ENCODE results near the gene LAMB4.
A peak's percentile ranks its signal among the peaks of the same experiment; 100 is the strongest.

Gene LAMB4

DNA sequence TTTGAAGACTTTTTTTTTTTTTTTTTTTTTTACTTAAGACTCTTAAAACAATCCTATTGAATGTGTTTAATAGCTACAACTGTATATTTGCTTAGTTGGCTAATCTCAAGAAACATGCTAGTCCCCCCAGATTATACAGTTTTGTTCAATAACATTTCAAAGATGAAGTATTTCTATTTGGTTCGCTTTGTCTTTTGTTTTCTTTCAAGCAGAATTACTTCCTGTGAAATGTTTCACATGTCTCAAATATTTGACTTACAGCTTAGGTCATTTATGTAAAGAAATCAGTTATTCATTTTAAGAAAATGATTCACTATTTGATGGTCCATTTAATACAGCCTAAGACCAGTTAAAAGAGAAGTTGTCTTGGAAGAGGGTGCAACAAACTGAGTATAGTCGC, 114.4 kb downstream of the LAMB4 start:
- no peak overlapping the region for H3K4me3 ChIP-seq (ENCODE audit: low read depth, low read length)
- TF ChIP-seq, protein P1, sequence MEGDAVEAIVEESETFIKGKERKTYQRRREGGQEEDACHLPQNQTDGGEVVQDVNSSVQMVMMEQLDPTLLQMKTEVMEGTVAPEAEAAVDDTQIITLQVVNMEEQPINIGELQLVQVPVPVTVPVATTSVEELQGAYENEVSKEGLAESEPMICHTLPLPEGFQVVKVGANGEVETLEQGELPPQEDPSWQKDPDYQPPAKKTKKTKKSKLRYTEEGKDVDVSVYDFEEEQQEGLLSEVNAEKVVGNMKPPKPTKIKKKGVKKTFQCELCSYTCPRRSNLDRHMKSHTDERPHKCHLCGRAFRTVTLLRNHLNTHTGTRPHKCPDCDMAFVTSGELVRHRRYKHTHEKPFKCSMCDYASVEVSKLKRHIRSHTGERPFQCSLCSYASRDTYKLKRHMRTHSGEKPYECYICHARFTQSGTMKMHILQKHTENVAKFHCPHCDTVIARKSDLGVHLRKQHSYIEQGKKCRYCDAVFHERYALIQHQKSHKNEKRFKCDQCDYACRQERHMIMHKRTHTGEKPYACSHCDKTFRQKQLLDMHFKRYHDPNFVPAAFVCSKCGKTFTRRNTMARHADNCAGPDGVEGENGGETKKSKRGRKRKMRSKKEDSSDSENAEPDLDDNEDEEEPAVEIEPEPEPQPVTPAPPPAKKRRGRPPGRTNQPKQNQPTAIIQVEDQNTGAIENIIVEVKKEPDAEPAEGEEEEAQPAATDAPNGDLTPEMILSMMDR (IDR thresholded peaks at IDR 0.05; ENCODE audit: low read depth, low read length), result no peak
- TF ChIP-seq, protein P2, sequence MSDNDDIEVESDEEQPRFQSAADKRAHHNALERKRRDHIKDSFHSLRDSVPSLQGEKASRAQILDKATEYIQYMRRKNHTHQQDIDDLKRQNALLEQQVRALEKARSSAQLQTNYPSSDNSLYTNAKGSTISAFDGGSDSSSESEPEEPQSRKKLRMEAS (IDR thresholded peaks at IDR 0.05; ENCODE audit: low read depth, low read length), result no peak
- TF ChIP-seq POLR2A (IDR thresholded peaks at IDR 0.05; ENCODE audit: extremely low read depth, insufficient read length) (no peak), MYC (IDR thresholded peaks at IDR 0.05; ENCODE audit: low read depth, low read length) (no peak)
- no peak for DNase-seq (ENCODE audit: low read depth)

DNA sequence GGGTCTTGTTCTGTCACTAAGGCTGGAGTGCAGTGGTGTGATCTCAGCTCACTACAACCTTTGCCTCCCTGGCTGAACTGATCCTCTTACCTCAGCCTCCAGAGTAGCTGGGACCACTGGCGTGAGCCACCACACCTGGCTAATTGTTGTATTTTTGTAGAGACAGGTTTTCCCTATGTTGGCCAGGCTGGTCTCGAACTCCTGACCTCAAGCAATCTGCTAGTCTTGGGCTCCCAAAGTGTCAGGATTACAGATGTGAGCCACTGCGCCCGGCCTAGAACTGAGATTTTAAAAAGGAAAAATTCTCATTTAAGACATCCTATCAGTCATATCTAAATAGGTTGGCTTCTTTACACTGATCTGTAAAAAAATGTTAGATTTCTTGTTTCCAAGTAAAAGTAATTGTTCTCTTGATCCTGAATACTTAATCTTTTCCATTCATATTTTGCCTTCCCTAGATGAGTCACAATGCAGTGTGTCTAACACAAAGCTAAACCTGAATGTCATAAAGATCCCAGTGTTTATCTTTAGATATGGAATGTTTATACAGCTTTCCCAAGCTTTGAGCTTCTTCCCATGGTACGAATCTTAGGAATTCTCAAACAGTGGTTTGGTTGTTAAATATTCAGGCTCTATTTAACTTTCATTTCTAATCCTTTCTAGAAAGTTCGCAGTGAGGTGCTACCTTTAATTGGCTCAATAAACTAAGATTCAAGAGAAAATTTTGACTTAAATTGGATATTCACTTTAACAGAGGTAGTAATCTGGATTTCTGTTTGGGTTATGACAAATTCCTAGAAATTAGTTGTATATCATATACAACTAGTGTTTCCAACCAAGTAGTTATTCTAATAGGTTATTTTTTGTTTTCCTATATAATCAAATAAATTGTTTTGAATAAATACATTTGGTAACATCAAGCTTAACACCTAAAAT, 115.1 kb downstream of the LAMB4 start:
- H3K4me3 ChIP-seq (ENCODE audit: low read depth, low read length), result no peak overlapping the region
- TF ChIP-seq POLR2A (IDR thresholded peaks at IDR 0.05; ENCODE audit: extremely low read depth, insufficient read length) (no peak), MYC (IDR thresholded peaks at IDR 0.05; ENCODE audit: low read depth, low read length) (no peak)
- TF ChIP-seq, protein P2 (IDR thresholded peaks at IDR 0.05; ENCODE audit: low read depth, low read length), result no peak
- TF ChIP-seq, protein P1 (IDR thresholded peaks at IDR 0.05; ENCODE audit: low read depth, low read length), result no peak
- no peak for DNase-seq (ENCODE audit: low read depth)

DNA sequence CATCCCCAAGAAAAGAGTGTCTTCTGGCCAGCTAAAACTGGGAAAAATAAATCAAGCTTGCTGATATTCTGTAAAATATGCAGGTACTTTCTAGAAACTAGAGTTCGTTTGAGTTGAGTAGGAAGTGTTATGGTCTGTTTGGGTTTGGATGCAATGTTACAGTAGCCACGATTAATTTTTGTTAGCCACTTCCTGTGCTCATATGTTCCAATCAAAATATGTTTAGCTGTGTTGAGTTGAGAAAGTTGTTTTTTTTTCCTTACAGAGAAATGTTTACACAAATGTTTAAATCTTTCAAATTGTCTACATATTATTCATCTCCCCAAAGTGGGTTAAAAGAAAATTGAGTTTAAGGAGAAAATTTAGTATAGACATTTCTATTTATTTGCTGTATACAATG, 115.9 kb downstream of the LAMB4 start:
- no peak for DNase-seq (ENCODE audit: low read depth)
- no peak overlapping the region for H3K4me3 ChIP-seq (ENCODE audit: low read depth, low read length)
- TF ChIP-seq, protein P1 (IDR thresholded peaks at IDR 0.05; ENCODE audit: low read depth, low read length), result no peak
- TF ChIP-seq POLR2A (IDR thresholded peaks at IDR 0.05; ENCODE audit: extremely low read depth, insufficient read length) (no peak), MYC (IDR thresholded peaks at IDR 0.05; ENCODE audit: low read depth, low read length) (no peak)
- TF ChIP-seq, protein P2 (IDR thresholded peaks at IDR 0.05; ENCODE audit: low read depth, low read length), result no peak

DNA sequence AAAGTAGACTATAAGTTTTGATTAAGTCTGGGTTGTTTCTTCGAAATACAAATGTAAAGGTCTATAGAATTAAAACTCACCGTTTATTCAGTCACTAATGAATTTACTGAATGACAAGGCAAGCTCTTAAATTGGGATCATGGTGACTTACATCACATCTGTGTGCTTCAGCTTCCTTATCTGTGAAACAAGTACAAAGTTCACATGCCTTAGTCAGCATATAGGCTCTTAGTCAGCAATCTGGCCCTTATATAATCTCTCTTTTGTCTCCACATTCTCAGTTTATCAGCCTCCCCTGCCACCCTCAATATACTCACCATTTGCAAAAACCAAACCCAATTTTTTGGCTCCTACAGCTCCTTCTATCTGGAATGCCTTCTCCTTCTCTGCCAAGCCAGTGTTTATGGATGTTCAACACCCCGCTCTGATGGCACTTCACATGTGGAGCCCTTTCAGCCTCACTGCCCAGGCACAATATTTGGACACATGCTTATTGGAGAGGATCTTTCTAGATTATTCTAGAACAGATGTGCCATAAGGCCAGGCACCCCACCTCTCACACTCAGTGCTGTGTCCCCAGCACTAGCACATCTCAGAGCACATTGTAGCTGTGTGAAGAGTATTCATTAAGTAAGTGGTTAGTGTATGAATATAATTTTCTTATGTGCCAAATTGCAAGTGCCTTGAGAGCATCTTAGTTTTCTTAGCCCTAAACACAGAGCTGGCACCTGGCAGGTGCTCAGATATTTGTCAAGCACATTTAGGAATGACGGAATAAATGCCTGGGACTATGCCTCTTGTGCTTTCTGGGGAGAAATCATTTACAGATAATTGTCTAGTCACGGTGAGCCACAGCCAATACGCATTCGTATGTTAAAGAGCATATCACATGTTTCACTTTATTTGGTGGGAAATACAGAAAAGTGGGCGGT, 117.4 kb downstream of the LAMB4 start:
- TF ChIP-seq MYC (IDR thresholded peaks at IDR 0.05; ENCODE audit: low read depth, low read length), result no peak
- TF ChIP-seq, protein P2 (IDR thresholded peaks at IDR 0.05; ENCODE audit: low read depth, low read length), result no peak
- TF ChIP-seq, protein P1 (IDR thresholded peaks at IDR 0.05; ENCODE audit: low read depth, low read length), result no peak
- TF ChIP-seq POLR2A (IDR thresholded peaks at IDR 0.05; ENCODE audit: extremely low read depth, insufficient read length), result no peak
- no peak overlapping the region for H3K4me3 ChIP-seq (ENCODE audit: low read depth, low read length)
- DNase-seq (ENCODE audit: low read depth), result peak; percentile 26

DNA sequence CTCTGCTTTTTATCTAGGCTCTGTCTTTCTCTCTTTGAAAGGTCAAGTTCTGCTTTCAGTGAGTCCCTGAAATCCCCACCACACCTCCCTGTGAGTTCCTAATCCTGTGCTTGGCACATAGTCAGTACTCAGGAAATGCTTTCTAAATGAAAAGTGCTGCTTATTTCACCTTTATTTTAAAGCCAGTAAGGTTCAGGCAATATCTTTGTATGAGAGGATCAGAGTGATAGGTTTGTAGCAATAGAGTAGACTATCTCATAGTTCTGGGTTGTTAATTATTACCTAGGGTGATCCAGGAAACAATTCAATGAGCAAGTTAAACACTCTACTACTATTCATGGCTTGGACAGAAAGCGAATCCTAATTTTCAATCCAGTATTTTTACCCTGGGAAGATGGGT, 119.8 kb downstream of the LAMB4 start:
- H3K4me3 ChIP-seq (ENCODE audit: low read depth, low read length), result no peak overlapping the region
- no peak for TF ChIP-seq POLR2A (IDR thresholded peaks at IDR 0.05; ENCODE audit: extremely low read depth, insufficient read length)
- TF ChIP-seq, protein P2 (IDR thresholded peaks at IDR 0.05; ENCODE audit: low read depth, low read length), result no peak
- TF ChIP-seq, protein P1 (IDR thresholded peaks at IDR 0.05; ENCODE audit: low read depth, low read length), result no peak
- TF ChIP-seq MYC (IDR thresholded peaks at IDR 0.05; ENCODE audit: low read depth, low read length), result no peak
- DNase-seq (ENCODE audit: low read depth), result no peak

Measured in NB4 (cell line).